ENCODE measurements around the gene HTT. TPM values are rescaled to one million over a fixed set of nuclear protein-coding genes. Genes with fewer than 3 reads are reported as not detected.

Gene HTT
- total and polyA plus RNA-seq, 10 of the 15 experiments (the other 5 are each of a cell fraction or from before 2014, with no cell fraction given): 3.3 to 113 (median 43.3) TPM

DNA sequence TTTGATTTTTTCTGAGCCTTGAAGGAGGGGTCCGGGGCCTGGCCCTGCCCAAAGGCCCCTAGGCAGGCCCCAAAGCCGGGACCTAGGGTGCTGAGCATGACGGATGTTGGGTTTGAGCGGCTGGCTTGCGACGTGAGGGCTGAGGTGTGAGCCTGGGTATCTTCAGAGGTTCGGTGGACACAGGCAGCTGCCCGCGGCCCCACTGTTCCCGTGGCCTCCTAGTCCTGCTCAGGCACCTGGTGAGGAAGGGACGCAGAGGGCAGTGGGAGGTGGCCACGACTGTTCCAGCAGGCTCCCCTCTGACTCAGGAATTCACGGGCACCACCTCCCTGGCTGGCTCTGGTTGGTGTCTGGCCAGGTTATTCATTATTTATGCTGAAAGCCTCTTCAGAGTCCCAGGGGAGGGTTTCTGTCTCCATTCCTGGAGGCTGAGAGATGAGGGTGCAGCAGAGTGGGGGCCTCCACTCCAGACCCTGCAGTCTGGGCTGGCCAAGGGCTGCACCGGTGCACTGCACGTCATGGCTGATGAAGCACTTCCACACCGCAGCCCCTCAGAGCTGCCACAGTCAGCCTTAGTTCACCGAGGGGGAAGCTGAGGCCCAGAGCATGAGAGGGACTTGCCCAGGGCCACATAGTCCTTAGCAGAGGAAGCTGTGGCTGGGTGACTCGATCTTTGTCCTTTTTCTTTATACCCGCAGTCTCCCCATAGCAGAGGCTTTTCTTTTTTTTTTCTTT, 176.6 kb downstream of the HTT start:
- CTCF ChIA-PET: no interaction called here
- FAIRE-seq (no peak), ATAC-seq (peak; percentile 58), DNase-seq (ENCODE audit: low read depth, low spot score) (no peak)
- Histone ChIP-seq H3K9me3 (replicated peaks; ENCODE audit: control insufficient read depth, insufficient read depth, low read length) (no peaks in the 10 kb centered on the region), H3K4me3 (no peak overlapping the region), H4K20me1 (ENCODE audit: control insufficient read depth, insufficient read depth) (no peaks in the 10 kb centered on the region), H3K9ac (ENCODE audit: control insufficient read depth, insufficient read depth, low read length) (no peak overlapping the region), H2AFZ (ENCODE audit: control insufficient read depth, low read depth, low read length) (no peak overlapping the region), H3K27me3 (replicated peaks in 1 of 2; ENCODE audit: control insufficient read depth in 2 of 2, insufficient read depth in 2 of 2, low read length in 1 of 2) (no peaks in the 10 kb centered on the region), H3K4me1 (ENCODE audit: control insufficient read depth, insufficient read depth, low read length) (no peaks in the 10 kb centered on the region), H3K79me2 (ENCODE audit: control insufficient read depth, insufficient read depth, low read length) (no peaks in the 10 kb centered on the region), H3K4me2 (ENCODE audit: control insufficient read depth, insufficient read depth) (no peak overlapping the region), H3K27ac (ENCODE audit: control insufficient read depth, insufficient read depth) (no peak overlapping the region), H3K36me3 (ENCODE audit: control insufficient read depth in 2 of 2, insufficient read depth in 2 of 2, low read length in 1 of 2) (no peaks in the 10 kb centered on the region)
- TF ChIP-seq BRCA1 (IDR thresholded peaks at IDR 0.05; ENCODE audit: low read depth, low read length): no peak
- TF ChIP-seq TBL1XR1 (IDR thresholded peaks at IDR 0.05; ENCODE audit: low read depth, low read length): no peak
- TF ChIP-seq SREBF2 (IDR thresholded peaks at IDR 0.05; ENCODE audit: low read length): no peak
- TF ChIP-seq TCF12 (IDR thresholded peaks at IDR 0.05; ENCODE audit: low read depth, low read length): no peak
- TF ChIP-seq NKRF (conservative IDR thresholded peaks at IDR 0.05): no peak
- TF ChIP-seq, protein P1, sequence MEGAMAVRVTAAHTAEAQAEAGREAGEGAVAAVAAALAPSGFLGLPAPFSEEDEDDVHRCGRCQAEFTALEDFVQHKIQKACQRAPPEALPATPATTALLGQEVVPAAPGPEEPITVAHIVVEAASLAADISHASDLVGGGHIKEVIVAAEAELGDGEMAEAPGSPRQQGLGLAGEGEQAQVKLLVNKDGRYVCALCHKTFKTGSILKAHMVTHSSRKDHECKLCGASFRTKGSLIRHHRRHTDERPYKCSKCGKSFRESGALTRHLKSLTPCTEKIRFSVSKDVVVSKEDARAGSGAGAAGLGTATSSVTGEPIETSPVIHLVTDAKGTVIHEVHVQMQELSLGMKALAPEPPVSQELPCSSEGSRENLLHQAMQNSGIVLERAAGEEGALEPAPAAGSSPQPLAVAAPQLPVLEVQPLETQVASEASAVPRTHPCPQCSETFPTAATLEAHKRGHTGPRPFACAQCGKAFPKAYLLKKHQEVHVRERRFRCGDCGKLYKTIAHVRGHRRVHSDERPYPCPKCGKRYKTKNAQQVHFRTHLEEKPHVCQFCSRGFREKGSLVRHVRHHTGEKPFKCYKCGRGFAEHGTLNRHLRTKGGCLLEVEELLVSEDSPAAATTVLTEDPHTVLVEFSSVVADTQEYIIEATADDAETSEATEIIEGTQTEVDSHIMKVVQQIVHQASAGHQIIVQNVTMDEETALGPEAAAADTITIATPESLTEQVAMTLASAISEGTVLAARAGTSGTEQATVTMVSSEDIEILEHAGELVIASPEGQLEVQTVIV (IDR thresholded peaks at IDR 0.05; ENCODE audit: borderline replicate concordance, partially characterized antibody): no peak
- no peak for TF ChIP-seq RUNX3 (IDR thresholded peaks at IDR 0.05; ENCODE audit: low read length)
- no peak for TF ChIP-seq STAT1 (conservative IDR thresholded peaks at IDR 0.05)
- TF ChIP-seq MEF2B (IDR thresholded peaks at IDR 0.05; ENCODE audit: partially characterized antibody, poor library complexity, severe bottlenecking): no peak
- no peak for TF ChIP-seq POLR2A (IDR thresholded peaks at IDR 0.05; ENCODE audit: low read depth, low read length)
- TF ChIP-seq POLR2AphosphoS5 (IDR thresholded peaks at IDR 0.05; ENCODE audit: low read length): no peak
- TF ChIP-seq ZBTB33 (IDR thresholded peaks at IDR 0.05): no peak
- no peak for TF ChIP-seq CREM (IDR thresholded peaks at IDR 0.05; ENCODE audit: low read depth)
- no peak for TF ChIP-seq SP1 (IDR thresholded peaks at IDR 0.05; ENCODE audit: low read depth, low read length)
- SMC1A ChIA-PET (ENCODE audit: uncharacterized antibody, unreplicated experiment): no interaction called here
- POLR2A ChIA-PET: no interaction called here
- intact Hi-C loops (cut with micrococcal nuclease; ENCODE audit: unreplicated experiment) (no loop called here), in situ Hi-C loops (cut with MboI) (no loop called here)
- RAD21 ChIA-PET (ENCODE audit: unreplicated experiment): no interaction called here
- 33% methylated on average over 19 of the region's 19 CpGs for WGBS (ENCODE audit: insufficient coverage, insufficient replicate concordance, low lambda C conversion rate, missing lambda C conversion rate)
- no TSS peak for BruUV-seq (replicated peaks)

Measured in GM12878 (cell line).